ENCODE results near the gene PTH1R.

- no peak for TF ChIP-seq YY1 (IDR thresholded peaks at IDR 0.05; ENCODE audit: insufficient read depth, insufficient read length)
- TF ChIP-seq ZNF274 (IDR thresholded peaks at IDR 0.05; ENCODE audit: low read depth, low read length): no peak
- no peak for TF ChIP-seq SUZ12 (IDR thresholded peaks at IDR 0.05; ENCODE audit: extremely low read depth, insufficient read depth, insufficient read length)
Observed at GRCh38 chr3:46880884-46881595, 3.5 kb downstream of the PTH1R start.
